GM23248 (cell line): ENCODE results near the gene OR2F1.

Source experiments
- EZH2 ChIP-seq: fragments of 200-600 bp; sonication (generic); IDR thresholded peaks from 2 replicates; pipeline ENCODE4 v1.6.1; 2018; ENCODE audit warnings: antibody characterized with exemption, mild to moderate bottlenecking; ENCODE audit not compliant: insufficient read depth, poor library complexity, severe bottlenecking
- EZH2phosphoT487 ChIP-seq: fragments of 200-600 bp; sonication (generic); IDR thresholded peaks from 2 replicates; pipeline ENCODE4 v1.6.1; 2018; ENCODE audit warnings: antibody characterized with exemption, moderate library complexity, mild to moderate bottlenecking, low read depth; ENCODE audit not compliant: insufficient read depth

GRCh38 chr7:143947111-143947510 lies 7.5 kb upstream of the OR2F1 start:
- TF ChIP-seq EZH2 (no peak), EZH2phosphoT487 (no peak)
